Measurements from ENCODE around the gene PALB2. TPM values are rescaled to one million over a fixed set of nuclear protein-coding genes. Genes with fewer than 3 reads are reported as not detected.
"Not testable (repeated sequence)": the region's sequence is repeated elsewhere in the genome, so short reads cannot be mapped to it uniquely, and the experiment has no call there.

Gene PALB2
- total and polyA plus RNA-seq, 2 donors, result 7.0 to 9.4 TPM

DNA sequence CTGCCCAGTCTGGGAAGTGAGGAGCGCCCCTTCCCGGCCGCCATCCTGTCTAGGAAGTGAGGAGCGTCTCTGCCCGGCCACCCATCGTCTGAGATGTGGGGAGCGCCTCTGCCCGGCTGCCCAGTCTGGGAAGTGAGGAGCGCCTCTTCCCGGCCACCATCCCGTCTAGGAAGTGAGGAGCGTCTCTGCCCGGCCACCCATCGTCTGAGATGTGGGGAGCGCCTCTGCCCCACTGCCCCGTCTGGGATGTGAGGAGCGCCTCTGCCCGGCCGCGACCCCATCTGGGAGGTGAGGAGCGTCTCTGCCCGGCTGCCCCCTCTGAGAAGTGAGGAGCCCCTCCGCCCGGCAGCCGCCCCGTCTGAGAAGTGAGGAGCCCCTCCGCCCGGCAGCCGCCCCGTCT is 57.8 kb downstream of the PALB2 start:
- DNase-seq (ENCODE audit: extremely low spot score); H3K4me3 ChIP-seq (ENCODE audit: low read depth, low read length); H3K27ac ChIP-seq (ENCODE audit: low read depth); H3K4me1 ChIP-seq (ENCODE audit: insufficient read depth); H3K36me3 ChIP-seq (ENCODE audit: insufficient read depth): not testable (repeated sequence)
- 90% methylated on average over 28 of the region's 30 CpGs for WGBS

DNA sequence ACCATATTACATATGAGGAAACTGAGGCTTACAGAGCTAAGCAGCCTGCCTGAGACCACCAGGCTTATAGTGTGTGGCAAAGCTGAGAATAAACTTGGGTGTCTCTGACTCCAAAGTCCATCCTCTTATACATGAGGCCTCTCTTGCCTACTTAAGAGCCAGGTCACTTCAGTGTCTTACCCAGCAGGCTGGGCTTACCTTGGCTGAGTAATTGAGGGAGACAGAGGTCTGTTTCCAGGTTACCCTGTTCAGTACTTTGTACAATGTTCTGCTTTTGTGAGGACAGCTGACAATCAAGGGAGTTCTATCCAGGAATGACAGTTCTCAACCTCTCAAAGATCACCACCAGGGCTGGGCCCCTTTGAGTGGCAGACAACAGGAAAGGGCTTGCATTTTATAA is 59.3 kb downstream of the PALB2 start:
- Histone ChIP-seq H3K4me1 (ENCODE audit: insufficient read depth) (no peaks in the 10 kb centered on the region), H3K27ac (ENCODE audit: low read depth) (no peak overlapping the region), H3K36me3 (ENCODE audit: insufficient read depth) (no peaks in the 10 kb centered on the region), H3K4me3 (ENCODE audit: low read depth, low read length) (no peak overlapping the region)
- DNase-seq (ENCODE audit: extremely low spot score), result no peak

DNA sequence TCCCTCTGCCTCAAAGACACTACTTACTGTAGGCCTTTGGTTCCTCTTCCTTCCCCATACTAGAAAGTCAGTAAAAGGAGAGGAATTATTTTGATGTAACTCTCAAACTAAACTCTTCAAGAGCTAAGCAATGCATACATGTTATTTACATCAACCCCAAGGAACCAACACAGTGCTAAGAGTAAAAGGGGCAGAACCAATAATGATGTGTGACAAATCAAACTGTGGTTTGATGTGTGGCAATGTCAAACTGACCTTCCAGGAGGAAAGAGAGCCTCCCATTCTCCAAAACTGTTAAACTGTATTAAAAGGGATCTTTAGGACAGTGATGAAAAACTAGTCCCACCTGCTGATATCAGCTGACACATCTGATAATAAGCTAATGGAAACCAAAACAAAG is 60.7 kb downstream of the PALB2 start:
- DNase-seq (ENCODE audit: extremely low spot score), result no peak
- H3K36me3 ChIP-seq (ENCODE audit: insufficient read depth), result no peaks in the 10 kb centered on the region
- no peak overlapping the region for H3K4me3 ChIP-seq (ENCODE audit: low read depth, low read length)
- no peak overlapping the region for H3K27ac ChIP-seq (ENCODE audit: low read depth)
- H3K4me1 ChIP-seq (ENCODE audit: insufficient read depth), result no peaks in the 10 kb centered on the region

DNA sequence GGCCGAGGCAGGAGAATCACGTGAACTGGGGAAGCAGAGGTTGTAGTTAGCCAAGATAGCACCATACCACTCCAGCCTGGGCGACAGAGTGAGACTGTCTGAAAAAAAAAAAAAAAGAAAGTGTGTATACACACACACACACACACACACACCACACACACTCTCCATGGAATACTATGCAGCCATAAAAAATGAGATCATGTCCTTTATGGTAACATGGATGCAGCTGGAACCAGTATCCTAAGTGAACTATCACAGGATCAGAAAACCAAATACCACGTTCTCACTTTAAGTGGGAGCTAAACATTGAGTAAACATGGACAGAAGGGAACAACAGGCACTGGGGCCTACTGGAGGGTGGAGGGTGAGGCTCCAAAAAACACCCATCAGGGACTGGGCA is 61.7 kb downstream of the PALB2 start:
- Histone ChIP-seq H3K36me3 (ENCODE audit: insufficient read depth) (no peaks in the 10 kb centered on the region), H3K4me3 (ENCODE audit: low read depth, low read length) (no peak overlapping the region), H3K4me1 (ENCODE audit: insufficient read depth) (no peaks in the 10 kb centered on the region), H3K27ac (ENCODE audit: low read depth) (no peak overlapping the region)
- DNase-seq (ENCODE audit: extremely low spot score), result no peak
- WGBS, result 98% methylated on average over 4 of the region's 4 CpGs

DNA sequence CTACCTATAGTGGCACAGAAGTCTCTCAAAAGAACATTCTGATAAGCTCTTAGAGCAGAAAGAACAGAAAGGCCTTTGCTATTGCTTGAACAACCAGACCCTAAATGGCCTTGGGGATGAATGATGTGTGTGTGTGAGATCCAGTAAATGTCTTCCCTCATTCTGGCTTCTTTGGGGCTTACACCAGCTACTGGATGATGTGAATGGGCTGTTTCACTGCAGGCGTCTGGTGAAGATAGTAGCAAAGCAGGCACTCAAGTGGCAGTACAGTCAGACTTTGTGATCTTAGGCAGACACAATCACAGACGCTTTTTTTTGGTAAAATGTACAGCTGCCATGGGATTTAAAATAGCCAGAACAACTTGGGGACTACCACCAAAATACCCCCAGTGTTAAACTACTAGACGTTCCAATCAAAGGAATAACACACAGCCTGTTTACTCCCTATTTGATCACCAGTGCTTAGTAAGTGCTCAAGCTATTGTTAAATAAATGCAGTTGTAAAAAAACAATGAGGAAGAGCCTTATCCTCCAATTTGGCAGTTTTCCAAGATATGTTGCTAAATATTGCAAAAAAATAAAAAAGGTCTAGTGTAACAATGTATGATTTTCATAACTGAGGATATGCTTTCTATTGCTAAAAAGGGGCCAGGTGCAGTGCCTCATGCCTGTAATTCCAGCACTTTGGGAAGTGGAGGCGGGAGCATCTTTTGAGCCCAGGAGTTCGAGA is 62.8 kb downstream of the PALB2 start:
- WGBS, result 58% methylated on average over 5 of the region's 5 CpGs
- H3K36me3 ChIP-seq (ENCODE audit: insufficient read depth), result no peaks in the 10 kb centered on the region

DNA sequence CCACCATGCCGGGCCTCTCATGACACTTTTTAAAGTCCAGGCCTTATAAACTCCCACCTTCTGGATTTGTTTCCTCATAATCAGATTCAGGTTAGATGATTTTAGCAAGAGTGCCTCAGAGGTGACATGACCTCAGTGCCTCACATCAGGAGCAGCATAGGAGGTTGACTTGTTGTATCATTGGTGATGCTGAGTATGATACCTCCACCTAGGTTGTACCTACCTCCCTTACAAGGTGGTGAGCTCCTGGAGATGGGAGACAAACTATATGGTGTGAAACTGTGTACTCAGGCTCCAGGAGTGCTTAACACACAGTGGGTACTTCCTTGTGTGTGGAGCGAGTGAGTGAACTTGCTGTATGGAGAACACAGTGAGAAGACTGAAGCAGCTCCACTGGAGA is 63.6 kb downstream of the PALB2 start:
- 91% methylated on average over 2 of the region's 2 CpGs for WGBS
- DNase-seq (ENCODE audit: extremely low spot score), result no peak
- Histone ChIP-seq H3K4me3 (ENCODE audit: low read depth, low read length) (no peak overlapping the region), H3K4me1 (ENCODE audit: insufficient read depth) (no peaks in the 10 kb centered on the region), H3K36me3 (ENCODE audit: insufficient read depth) (peaks cover under 1% of the 10 kb centered on the region), H3K27ac (ENCODE audit: low read depth) (no peak overlapping the region)

More for the DNA sequence above, 62.8 kb downstream of the PALB2 start:
- Histone ChIP-seq H3K27ac (ENCODE audit: low read depth) (no peak overlapping the region), H3K4me3 (ENCODE audit: low read depth, low read length) (no peak overlapping the region), H3K4me1 (ENCODE audit: insufficient read depth) (no peaks in the 10 kb centered on the region)
- DNase-seq (ENCODE audit: extremely low spot score), result no peak

DNA sequence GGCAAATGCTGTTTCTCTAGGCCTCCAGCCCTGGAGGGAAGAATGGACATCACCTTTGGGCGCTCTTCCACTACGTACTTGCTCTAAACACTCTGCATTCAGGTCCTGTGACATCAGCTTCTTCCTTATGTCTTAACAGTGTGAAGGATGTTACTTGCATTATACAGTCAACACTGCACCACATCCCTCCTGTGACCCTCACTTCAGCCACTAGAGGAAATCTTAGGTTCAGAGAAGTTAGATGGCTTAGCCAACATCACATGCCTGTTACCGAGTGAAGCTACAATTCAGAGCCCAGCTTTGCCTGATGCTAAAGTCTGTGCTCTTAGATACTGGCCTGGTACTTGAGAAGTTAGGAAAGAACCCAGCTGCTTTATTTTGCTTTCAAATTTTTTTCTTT is 65.3 kb downstream of the PALB2 start:
- Histone ChIP-seq H3K27ac (ENCODE audit: low read depth) (no peak overlapping the region), H3K4me3 (ENCODE audit: low read depth, low read length) (no peak overlapping the region), H3K4me1 (ENCODE audit: insufficient read depth) (no peaks in the 10 kb centered on the region), H3K36me3 (ENCODE audit: insufficient read depth) (peaks cover 2% of the 10 kb centered on the region)
- no peak for DNase-seq (ENCODE audit: extremely low spot score)
- WGBS, result 85% methylated on average over 3 of the region's 3 CpGs

DNA sequence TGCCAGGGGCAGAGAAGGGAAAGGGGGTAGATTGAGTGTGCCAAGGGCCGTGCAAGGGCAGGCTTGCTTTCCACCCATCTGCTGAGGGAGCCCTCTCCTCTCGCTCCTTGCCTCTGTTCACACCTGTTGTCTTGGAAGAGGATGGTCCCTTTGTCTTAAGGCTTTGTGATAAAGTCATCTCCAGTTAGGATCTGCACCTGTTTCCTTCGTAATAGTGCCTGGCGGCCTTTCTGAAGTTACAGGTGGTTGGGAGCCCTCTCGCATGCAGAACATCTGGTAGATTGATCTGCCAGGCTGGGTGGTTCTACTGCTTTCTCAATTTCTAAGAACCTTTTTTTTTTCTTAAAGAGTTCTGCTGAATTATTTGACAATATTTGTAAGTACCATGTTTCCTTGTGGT is 67.3 kb downstream of the PALB2 start:
- H3K36me3 ChIP-seq (ENCODE audit: insufficient read depth), result peaks cover 2% of the 10 kb centered on the region
- no peaks in the 10 kb centered on the region for H3K4me1 ChIP-seq (ENCODE audit: insufficient read depth)
- WGBS, result 92% methylated on average over 5 of the region's 5 CpGs
- DNase-seq (ENCODE audit: extremely low spot score), result no peak
- H3K4me3 ChIP-seq (ENCODE audit: low read depth, low read length), result no peak overlapping the region
- no peak overlapping the region for H3K27ac ChIP-seq (ENCODE audit: low read depth)

DNA sequence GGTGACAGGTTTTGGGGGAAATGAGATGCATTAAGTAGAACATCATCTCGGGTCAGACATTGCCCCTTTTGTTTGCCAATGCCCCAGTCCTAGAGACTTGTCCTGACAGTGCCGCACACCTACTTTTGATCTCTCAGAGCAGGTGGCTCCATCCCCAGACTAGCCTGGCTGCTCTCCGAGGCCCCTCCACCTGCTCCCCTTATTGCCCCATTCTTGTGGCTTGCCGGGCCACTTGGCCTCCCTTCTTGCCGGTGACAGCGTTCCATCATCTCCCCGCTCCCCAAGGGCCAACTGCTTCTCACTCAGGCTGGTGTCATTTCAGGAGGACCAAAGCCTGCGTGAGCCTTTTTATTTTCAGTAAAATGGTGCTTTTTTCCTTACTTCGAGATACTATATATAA is 68.7 kb downstream of the PALB2 start:
- no peaks in the 10 kb centered on the region for H3K4me1 ChIP-seq (ENCODE audit: insufficient read depth)
- H3K4me3 ChIP-seq (ENCODE audit: low read depth, low read length), result no peak overlapping the region
- H3K27ac ChIP-seq (ENCODE audit: low read depth), result no peak overlapping the region
- peaks cover 2% of the 10 kb centered on the region for H3K36me3 ChIP-seq (ENCODE audit: insufficient read depth)
- DNase-seq (ENCODE audit: extremely low spot score), result no peak
- 90% methylated on average over 9 of the region's 9 CpGs for WGBS

DNA sequence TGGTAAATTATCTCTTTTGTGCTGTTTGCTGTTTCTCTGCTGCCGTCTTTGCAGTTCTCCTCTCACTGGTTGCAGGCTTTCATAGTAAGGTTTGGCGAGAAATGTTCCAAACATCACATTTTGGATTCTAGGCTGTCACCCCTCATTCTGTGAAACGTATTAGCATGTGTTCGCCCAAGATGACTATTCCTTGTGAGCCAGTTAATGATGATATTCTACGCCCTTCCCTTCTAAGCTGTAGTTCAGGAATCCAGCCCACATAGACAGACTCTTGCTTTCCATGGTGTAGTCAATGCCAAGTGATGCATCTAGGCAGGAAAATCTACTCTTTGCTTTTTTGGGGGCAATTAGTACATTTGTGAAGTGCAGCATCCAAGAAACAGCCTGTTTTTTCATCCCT is 69.2 kb downstream of the PALB2 start:
- Histone ChIP-seq H3K4me3 (ENCODE audit: low read depth, low read length) (no peak overlapping the region), H3K36me3 (ENCODE audit: insufficient read depth) (peaks cover 2% of the 10 kb centered on the region), H3K4me1 (ENCODE audit: insufficient read depth) (no peaks in the 10 kb centered on the region), H3K27ac (ENCODE audit: low read depth) (no peak overlapping the region)
- DNase-seq (ENCODE audit: extremely low spot score), result no peak
- 94% methylated on average over 5 of the region's 5 CpGs for WGBS

DNA sequence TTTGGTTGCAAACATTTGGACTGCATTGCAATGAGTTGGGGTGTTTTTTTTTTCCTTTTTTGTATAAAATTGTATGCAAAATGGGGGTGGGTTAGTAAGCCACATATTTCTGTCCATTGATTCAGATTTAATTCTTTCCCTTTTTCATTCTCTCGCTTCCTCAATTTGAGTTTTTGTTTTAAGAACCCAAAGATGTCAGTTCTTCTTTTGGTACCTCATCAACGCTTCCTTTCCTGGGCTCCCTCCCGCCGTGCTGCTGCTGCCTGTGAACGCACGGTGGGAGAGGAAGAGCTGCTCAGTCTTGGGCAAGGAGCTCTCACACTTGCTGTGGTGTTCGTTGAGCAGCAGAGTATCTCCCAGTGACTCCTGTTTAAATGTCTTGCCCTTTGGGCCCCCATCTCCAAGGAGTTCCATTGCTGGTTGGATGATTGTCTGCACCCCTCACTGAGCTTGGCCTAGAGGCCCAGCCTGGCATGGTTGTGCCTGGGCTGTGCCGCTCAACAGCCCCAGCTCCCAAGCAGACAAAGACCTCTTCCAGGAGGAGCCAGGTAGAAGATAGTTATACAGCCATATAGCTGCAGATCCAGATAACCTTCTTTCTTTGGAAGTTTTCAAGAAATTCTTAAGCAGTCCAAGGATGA is 70.0 kb downstream of the PALB2 start:
- WGBS, result 89% methylated on average over 8 of the region's 8 CpGs
- Histone ChIP-seq H3K36me3 (ENCODE audit: insufficient read depth) (peaks cover 4% of the 10 kb centered on the region), H3K27ac (ENCODE audit: low read depth) (no peak overlapping the region)

DNA sequence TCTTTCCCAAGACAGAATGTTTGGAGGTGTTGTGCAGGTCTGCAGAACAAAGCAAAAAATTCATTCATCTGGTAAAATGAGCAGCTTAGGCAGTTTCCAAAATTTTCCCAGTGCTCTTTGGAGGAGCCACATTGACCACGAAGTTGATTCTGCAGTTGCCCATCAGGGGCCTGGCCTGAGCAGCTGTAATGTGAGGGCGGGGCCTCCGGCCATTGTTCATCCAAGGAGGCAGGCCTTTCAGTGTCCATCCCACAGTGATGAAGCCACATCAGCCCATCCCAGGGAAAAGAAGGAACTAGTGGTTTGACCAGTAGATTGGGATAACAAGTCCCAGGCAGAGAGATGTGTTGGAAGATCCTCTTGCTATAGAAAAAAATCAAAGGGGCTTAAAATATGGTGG is 73.5 kb downstream of the PALB2 start:
- Histone ChIP-seq H3K27ac (ENCODE audit: low read depth) (no peak overlapping the region), H3K36me3 (ENCODE audit: insufficient read depth) (peaks cover 16% of the 10 kb centered on the region), H3K4me1 (ENCODE audit: insufficient read depth) (no peaks in the 10 kb centered on the region), H3K4me3 (ENCODE audit: low read depth, low read length) (no peak overlapping the region)
- WGBS, result 94% methylated on average over 3 of the region's 3 CpGs
- no peak for DNase-seq (ENCODE audit: extremely low spot score)

More for the DNA sequence above, 70.0 kb downstream of the PALB2 start:
- Histone ChIP-seq H3K4me1 (ENCODE audit: insufficient read depth) (no peaks in the 10 kb centered on the region), H3K4me3 (ENCODE audit: low read depth, low read length) (no peak overlapping the region)
- no peak for DNase-seq (ENCODE audit: extremely low spot score)

DNA sequence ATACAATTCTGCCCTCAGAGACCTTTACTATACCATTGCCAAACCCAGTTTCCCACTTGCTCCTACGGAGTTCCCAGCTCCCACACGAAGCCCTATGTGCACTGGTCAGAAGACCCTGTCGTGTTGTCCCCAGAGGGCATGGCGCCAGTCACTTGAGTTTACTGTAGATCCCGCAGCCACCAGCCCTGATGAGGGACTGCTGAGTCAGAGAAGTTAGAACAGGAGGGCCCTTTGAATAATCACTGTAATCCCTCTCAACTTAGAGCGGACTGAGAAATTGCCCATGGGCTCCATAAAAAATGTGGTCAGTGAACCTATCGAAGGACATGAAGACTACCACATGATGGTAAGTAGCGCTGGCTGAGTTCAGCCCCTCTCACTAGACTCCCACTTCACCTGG is 74.4 kb downstream of the PALB2 start:
- 93% methylated on average over 8 of the region's 8 CpGs for WGBS
- peaks cover 13% of the 10 kb centered on the region for H3K36me3 ChIP-seq (ENCODE audit: insufficient read depth)
- no peaks in the 10 kb centered on the region for H3K4me1 ChIP-seq (ENCODE audit: insufficient read depth)
- no peak overlapping the region for H3K27ac ChIP-seq (ENCODE audit: low read depth)
- no peak for DNase-seq (ENCODE audit: extremely low spot score)
- H3K4me3 ChIP-seq (ENCODE audit: low read depth, low read length), result no peak overlapping the region

DNA sequence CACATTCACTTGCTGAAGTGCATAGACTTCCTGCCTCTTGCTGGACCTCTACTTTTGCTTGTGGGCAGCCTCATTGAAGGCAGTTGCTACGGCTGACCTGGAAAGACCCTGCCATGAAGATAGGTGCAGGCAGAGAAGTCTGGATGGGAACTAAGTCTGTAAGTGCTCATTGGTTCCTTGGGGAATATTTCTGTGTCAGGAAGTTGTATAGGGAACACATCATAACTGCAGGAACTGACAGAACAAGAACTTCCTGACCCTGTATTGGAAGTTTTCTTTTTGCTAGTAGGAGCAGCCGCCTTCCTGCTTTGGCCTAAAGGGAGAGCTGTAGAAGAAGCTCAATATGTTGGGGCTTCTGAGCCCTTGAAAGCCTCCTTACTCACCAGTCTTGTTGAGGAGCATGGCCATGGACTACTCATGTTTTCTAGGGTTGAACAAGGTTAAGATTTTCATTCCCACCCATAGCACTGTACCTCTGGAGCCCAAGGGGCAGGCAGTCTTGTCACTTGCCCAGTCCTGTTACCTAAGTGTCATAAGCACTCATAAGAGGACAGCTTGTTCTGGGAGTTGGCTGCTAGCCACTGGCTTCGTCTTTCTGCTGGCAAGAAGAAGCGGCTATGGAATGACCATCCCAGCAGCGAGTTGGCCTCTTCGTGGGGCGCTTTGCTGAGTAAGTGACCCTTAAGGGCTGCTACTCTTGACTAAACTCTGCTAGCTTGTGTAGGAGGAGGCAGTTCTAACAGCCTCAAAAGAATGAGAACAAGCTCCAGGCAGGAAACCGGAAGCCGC is 76.3 kb downstream of the PALB2 start:
- Histone ChIP-seq H3K4me1 (ENCODE audit: insufficient read depth) (no peaks in the 10 kb centered on the region), H3K4me3 (ENCODE audit: low read depth, low read length) (no peak overlapping the region), H3K27ac (ENCODE audit: low read depth) (no peak overlapping the region), H3K36me3 (ENCODE audit: insufficient read depth) (peaks cover 13% of the 10 kb centered on the region)
- DNase-seq (ENCODE audit: extremely low spot score), result no peak
- WGBS, result 90% methylated on average over 9 of the region's 9 CpGs
